Tibial artery (tissue), 4 donors: ENCODE data around the gene GATAD1.

Experiments used
- DNase-seq, 2 donors: peaks; one replicate each; pipeline ENCODE4 v3.0.0-alpha.2; 2019
- H3K27ac ChIP-seq, 2 donors: fragments of 200-600 bp; sonication (generic) in 1 of 2; 1 replicate in 1 of 2; 2 replicates in 1 of 2; pipeline ENCODE4 v1.5.1; 2018 to 2019; ENCODE audit warnings: mild to moderate bottlenecking in 1 of 2
- H3K27me3 ChIP-seq, 2 donors: fragments of 200-600 bp; sonication (generic) in 1 of 2; one replicate each; pipeline versions ENCODE4 v1.5.1 to v1.6.0; 2016 to 2019
- H3K36me3 ChIP-seq, 3 donors: fragments of 200-600 bp; sonication (generic) in 2 of 3; one replicate each; pipeline ENCODE4 v1.5.1; 2016 to 2019; ENCODE audit warnings: mild to moderate bottlenecking in 2 of 3
- H3K4me1 ChIP-seq, 4 donors: fragments of 200-600 bp; sonication (generic) in 2 of 4; 1 replicate in 3 of 4; 2 replicates in 1 of 4; pipeline ENCODE4 v1.5.1; 2016 to 2019
- H3K4me3 ChIP-seq, 2 donors: fragments of 200-600 bp; sonication (generic) in 1 of 2; 1 replicate in 1 of 2; 2 replicates in 1 of 2; pipeline ENCODE4 v1.5.1; 2018 to 2019; ENCODE audit warnings: mild to moderate bottlenecking in 2 of 2
- H3K9me3 ChIP-seq, 3 donors: fragments of 200-600 bp; sonication (generic) in 1 of 3; one replicate each; pipeline ENCODE4 v1.5.1; 2016 to 2019
- intact Hi-C: fragments of 100-400 bp; cut with DNase I; formaldehyde crosslinking; loops from one replicate; pipeline ENCODE4 v1.15.0; 2023; ENCODE audit warnings: low total_unique reads
- TF ChIP-seq, protein P1 (sequence below), 2 experiments: fragments of 200-600 bp in 1 of 2; fragments of 450-650 bp in 1 of 2; IDR thresholded peaks; one replicate each; pipeline ENCODE4 v1.5.1; 2017 to 2019; ENCODE audit warnings: antibody characterized with exemption in 2 of 2, mild to moderate bottlenecking in 1 of 2, moderate library complexity in 1 of 2

Gene GATAD1

DNA sequence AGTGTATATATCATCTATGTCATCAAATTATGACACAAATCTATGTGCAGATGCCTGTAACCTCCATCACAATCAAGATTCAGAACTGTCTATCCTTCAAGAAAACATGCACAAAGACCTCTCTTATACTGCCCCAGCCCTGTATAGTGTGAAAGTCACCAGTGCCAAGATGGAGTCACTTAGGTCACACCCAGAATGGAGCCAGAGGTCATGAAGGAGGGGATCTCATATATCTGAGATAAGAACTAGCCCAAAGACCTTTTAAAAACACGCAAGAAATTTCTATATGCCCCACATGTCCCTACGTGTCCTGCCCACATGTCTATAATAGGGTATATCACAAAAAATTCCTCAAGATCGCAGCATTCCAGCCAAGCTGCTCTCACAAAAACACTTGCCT, 20.1 kb upstream of the GATAD1 start:
- intact Hi-C loops: no loop called here
- H3K27me3 ChIP-seq: peaks cover 0 to 20% of the 10 kb centered on the region in 2 donors
- TF ChIP-seq, protein P1, sequence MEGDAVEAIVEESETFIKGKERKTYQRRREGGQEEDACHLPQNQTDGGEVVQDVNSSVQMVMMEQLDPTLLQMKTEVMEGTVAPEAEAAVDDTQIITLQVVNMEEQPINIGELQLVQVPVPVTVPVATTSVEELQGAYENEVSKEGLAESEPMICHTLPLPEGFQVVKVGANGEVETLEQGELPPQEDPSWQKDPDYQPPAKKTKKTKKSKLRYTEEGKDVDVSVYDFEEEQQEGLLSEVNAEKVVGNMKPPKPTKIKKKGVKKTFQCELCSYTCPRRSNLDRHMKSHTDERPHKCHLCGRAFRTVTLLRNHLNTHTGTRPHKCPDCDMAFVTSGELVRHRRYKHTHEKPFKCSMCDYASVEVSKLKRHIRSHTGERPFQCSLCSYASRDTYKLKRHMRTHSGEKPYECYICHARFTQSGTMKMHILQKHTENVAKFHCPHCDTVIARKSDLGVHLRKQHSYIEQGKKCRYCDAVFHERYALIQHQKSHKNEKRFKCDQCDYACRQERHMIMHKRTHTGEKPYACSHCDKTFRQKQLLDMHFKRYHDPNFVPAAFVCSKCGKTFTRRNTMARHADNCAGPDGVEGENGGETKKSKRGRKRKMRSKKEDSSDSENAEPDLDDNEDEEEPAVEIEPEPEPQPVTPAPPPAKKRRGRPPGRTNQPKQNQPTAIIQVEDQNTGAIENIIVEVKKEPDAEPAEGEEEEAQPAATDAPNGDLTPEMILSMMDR (IDR thresholded peaks at IDR 0.05): no peak
- no peak overlapping the region for H3K27ac ChIP-seq
- no peaks in the 10 kb centered on the region for H3K9me3 ChIP-seq
- DNase-seq: no peak
- no peaks in the 10 kb centered on the region for H3K36me3 ChIP-seq
- H3K4me1 ChIP-seq: peaks cover 0 to 6% (median 0%) of the 10 kb centered on the region in 4 donors
- H3K4me3 ChIP-seq: no peak overlapping the region

DNA sequence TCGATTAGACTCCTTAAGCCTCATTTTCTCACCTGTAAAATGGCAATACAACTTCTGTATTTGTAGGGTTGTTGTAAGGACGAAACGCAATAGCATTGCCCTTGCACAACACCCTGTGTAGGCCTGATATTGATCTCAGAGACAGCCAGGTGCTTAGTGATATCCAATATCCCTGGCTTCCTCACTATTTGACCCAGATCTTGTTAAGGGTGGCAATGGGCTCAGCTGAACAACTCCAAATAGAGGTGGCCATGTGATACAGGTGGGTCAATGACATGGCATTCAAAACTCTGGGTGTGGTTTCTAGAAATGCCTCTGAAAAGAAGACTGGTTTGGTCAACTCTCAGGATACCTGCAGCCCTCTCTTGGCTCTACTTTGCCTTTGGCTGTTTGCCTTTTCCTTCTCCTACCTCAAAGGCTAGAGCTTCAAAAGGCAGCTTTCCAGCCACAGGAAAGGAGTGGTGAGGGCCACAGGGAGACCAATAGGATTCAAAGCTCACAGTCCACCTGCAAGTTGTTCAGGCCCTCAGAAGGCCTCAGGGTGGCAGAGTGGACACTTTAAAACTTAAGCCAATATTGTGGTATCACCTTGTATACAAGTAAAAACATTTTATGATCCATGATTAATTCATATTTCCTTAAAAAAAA, 14.9 kb upstream of the GATAD1 start:
- no peak for DNase-seq
- H3K4me1 ChIP-seq: no peaks in the 10 kb centered on the region
- no peaks in the 10 kb centered on the region for H3K9me3 ChIP-seq
- peaks cover 0 to 9% of the 10 kb centered on the region in 2 donors for H3K27me3 ChIP-seq
- no peak overlapping the region for H3K4me3 ChIP-seq
- TF ChIP-seq, protein P1 (IDR thresholded peaks at IDR 0.05): no peak
- intact Hi-C loops: no loop called here
- H3K36me3 ChIP-seq: no peaks in the 10 kb centered on the region
- H3K27ac ChIP-seq: no peak overlapping the region

DNA sequence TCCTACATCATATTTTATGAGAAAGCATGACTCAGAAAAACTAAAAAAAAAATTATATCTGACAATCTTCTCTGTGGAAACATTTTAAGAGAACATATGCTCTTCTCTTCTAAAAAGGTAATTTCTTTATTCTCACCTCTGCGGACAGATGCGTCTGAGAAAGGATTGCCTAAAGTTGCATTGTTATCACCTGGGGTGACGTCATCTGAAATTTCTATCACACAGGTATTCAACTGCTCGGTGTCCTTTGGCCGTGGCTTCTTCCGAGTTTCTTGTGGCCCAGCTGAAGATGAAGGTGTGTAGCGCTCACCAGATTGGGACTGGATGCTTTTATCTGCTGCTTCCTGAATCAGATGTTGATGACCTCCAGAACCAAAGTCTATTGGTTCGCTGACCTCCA, 14.3 kb upstream of the GATAD1 start:
- Histone ChIP-seq H3K36me3 (no peaks in the 10 kb centered on the region), H3K4me1 (no peaks in the 10 kb centered on the region), H3K27me3 (peaks cover 0 to 9% of the 10 kb centered on the region in 2 donors), H3K27ac (no peak overlapping the region), H3K9me3 (no peaks in the 10 kb centered on the region), H3K4me3 (no peak overlapping the region)
- no peak for DNase-seq
- intact Hi-C loops: no loop called here
- TF ChIP-seq, protein P1 (IDR thresholded peaks at IDR 0.05): no peak

DNA sequence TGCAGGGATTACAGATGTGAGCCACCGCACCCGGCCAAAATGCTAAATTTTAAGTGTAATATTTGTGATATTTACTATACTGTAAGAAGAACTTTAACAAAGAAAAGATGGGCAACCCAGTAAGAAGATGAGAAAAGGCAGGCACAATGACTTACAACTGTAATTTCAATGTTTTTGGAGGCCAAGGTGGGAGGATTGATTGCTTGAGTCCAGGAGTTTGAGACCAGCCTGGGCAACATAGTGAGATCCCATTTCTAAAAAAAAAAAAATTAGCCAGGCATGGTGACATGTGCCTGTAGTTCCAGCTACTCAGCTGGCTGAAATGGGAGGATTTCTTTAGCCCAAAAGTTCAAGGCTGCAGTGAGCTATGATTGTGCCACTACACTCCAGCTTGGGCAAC, 11.7 kb upstream of the GATAD1 start:
- TF ChIP-seq, protein P1 (IDR thresholded peaks at IDR 0.05): no peak
- no peak overlapping the region for H3K4me3 ChIP-seq
- intact Hi-C loops: no loop called here
- H3K4me1 ChIP-seq: no peaks in the 10 kb centered on the region
- no peak for DNase-seq
- no peak overlapping the region for H3K27ac ChIP-seq
- no peaks in the 10 kb centered on the region for H3K36me3 ChIP-seq
- H3K27me3 ChIP-seq: peaks cover 0 to 6% of the 10 kb centered on the region in 2 donors
- no peaks in the 10 kb centered on the region for H3K9me3 ChIP-seq

DNA sequence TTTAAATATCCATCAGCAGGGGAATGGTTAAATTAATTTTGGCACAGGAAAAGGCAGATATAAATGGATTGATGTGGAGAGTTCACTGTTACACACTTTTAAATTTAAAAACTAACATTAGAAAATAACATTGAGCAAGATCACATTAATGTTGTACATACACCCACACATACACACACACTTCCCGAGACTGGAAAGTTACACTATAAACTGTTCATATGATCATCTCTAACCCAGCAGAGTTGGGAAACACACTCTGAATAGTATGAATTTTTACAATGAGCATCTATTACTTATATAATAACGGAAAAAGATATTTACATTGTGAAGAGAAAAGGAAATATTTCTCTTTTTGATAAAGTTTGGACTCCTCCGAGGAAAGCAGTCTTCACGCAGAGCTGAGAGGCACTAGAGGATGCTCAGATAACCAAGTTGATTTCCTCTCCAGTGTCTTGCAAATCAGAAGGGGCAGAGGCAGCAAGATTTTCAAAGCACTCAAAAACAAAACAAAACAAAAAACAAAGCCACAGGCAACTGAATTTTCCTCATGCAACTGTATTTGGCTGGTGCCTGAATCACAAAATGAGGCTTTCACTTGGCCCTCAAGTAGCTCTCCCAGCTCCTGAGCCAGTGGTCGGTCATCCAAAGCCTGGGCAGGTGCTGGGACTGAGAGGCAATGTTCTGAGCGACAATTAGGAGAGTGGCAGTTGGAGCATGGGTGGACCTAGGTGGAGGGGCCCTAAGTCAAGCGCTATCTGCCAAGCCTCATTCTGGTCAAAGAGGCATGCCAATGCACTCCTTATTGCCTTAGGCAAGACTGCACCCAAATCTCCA, 10.5 kb upstream of the GATAD1 start:
- H3K27me3 ChIP-seq: peaks cover 0 to 6% of the 10 kb centered on the region in 2 donors
- H3K27ac ChIP-seq: no peak overlapping the region
- intact Hi-C loops: no loop called here
- DNase-seq: no peak
- no peak overlapping the region for H3K4me3 ChIP-seq
- TF ChIP-seq, protein P1 (IDR thresholded peaks at IDR 0.05): no peak
- no peaks in the 10 kb centered on the region for H3K4me1 ChIP-seq
- H3K9me3 ChIP-seq: no peaks in the 10 kb centered on the region
- H3K36me3 ChIP-seq: no peaks in the 10 kb centered on the region
